Stimulated activated naive CD8-positive, alpha-beta T cell treated with anti-CD3 and anti-CD28 coated beads, Interleukin-15, amount 100 ng/mL, for 72 hours (primary cell): ENCODE data around the gene NDC1.

ENCODE experiments used
- ATAC-seq: fragments of 150-1000 bp; cut with Tn5 transposase; 2 replicates; pipeline ENCODE4 v1.10.0; 2021; ENCODE audit warnings: mild to moderate bottlenecking, moderate library complexity
- DNase-seq, 2 donors: peaks; one replicate each; pipeline ENCODE4 v3.0.0; 2021 to 2022
- H3K27ac Mint-ChIP-seq, 2 donors: one replicate each; pipeline ENCODE4 v1.8.0; 2022; ENCODE audit warnings: mild to moderate bottlenecking in 2 of 2, mixed read lengths in 2 of 2, moderate library complexity in 2 of 2
- H3K27me3 Mint-ChIP-seq: one replicate; pipeline ENCODE4 v1.8.0; 2022; ENCODE audit warnings: mixed read lengths
- H3K4me1 Mint-ChIP-seq: one replicate; pipeline ENCODE4 v1.8.0; 2022; ENCODE audit warnings: mild to moderate bottlenecking, mixed read lengths
- H3K4me3 Mint-ChIP-seq, 2 donors: one replicate each; pipeline ENCODE4 v1.8.0; 2022; ENCODE audit warnings: mild to moderate bottlenecking in 2 of 2, mixed read lengths in 2 of 2, moderate library complexity in 1 of 2
- H3K9me3 Mint-ChIP-seq, 2 donors: one replicate each; pipeline ENCODE4 v1.8.0; 2022; ENCODE audit warnings: mixed read lengths in 2 of 2

The NDC1 gene

DNA sequence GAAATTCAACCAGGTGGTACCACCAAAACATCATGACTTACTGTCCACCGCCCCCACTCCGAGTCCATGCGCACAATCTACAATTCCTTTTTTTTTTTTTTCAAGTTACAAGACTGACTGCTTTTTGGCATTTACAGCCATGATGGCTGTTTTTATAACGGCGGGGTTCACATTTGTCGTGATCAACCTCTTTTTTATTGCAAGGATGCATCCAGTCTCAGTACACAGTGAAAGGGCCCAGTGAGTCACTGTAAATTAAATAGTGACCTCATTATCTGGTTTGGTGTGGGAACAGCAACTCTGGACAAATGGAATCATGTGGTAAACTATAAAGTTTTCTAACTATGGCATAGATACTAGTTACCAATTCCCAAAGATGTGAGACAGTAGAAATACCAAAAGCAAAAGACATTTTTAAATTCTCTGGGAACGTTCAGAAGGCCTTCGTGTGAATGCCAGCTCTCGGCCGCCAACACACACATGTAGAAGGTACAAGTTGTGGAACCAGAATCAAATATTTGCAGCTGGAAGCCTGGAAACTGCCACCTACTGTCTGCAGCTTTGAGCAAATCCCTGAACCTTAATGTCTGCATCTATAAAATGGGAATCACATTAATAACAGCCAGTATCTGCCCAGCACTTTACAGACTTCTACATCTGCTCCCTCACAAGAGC is 104.0 kb downstream of the NDC1 start:
- peaks cover 68% of the 10 kb centered on the region for H3K27me3 Mint-ChIP-seq
- no peaks in the 10 kb centered on the region for H3K4me1 Mint-ChIP-seq
- DNase-seq = no peak
- no peak overlapping the region for H3K4me3 Mint-ChIP-seq
- H3K27ac Mint-ChIP-seq = no peak overlapping the region
- ATAC-seq = no peak
- no peaks in the 10 kb centered on the region for H3K9me3 Mint-ChIP-seq

DNA sequence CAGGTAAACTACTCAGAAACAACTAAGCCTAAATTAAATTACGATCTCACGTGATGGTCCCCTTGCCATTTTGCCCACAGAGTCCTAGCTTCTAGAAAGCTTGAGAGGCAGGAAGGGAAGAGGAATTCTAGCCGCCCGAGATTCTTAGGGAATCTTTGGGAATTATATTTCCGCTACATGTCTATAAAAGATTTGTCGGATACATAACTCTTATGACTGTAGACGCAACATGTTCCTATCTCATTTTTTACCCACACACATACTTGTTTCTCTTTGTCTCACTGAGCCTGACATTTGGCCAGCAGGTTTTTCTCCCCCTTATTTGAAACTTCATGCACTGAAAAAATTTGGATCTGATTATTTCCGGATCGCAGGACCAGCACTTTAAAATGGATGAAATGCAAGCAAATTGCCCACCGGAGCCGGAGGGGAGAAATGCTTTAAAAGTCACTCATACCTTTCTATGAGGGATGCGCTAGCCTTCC is 104.6 kb downstream of the NDC1 start:
- H3K27me3 Mint-ChIP-seq = peaks cover 64% of the 10 kb centered on the region
- no peak overlapping the region for H3K27ac Mint-ChIP-seq
- H3K4me1 Mint-ChIP-seq = no peaks in the 10 kb centered on the region
- no peak for ATAC-seq
- no peak for DNase-seq
- no peaks in the 10 kb centered on the region for H3K9me3 Mint-ChIP-seq
- no peak overlapping the region for H3K4me3 Mint-ChIP-seq

DNA sequence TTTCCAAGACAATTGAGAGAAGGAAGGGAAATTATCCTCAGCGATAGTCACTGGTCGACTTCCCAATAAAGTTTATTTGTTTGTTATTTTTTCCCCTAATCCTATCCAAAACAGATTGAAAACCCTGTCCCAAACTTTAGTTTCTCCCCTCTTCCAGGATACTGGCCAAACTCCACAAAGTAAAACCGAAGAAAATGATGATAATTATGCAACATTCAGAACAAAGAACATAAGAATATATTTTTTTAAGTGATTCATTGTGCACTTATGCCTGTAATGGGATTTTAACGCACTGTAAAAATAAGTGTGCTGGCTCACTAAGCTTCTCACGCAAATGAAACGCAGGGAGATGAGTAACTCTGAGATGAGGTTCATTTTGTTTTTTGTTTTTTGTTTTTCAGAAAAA is 105.2 kb downstream of the NDC1 start:
- ATAC-seq (no peak), DNase-seq (no peak)
- no peak overlapping the region for H3K4me3 Mint-ChIP-seq
- no peaks in the 10 kb centered on the region for H3K9me3 Mint-ChIP-seq
- no peak overlapping the region for H3K27ac Mint-ChIP-seq
- peaks cover 58% of the 10 kb centered on the region for H3K27me3 Mint-ChIP-seq
- no peaks in the 10 kb centered on the region for H3K4me1 Mint-ChIP-seq

DNA sequence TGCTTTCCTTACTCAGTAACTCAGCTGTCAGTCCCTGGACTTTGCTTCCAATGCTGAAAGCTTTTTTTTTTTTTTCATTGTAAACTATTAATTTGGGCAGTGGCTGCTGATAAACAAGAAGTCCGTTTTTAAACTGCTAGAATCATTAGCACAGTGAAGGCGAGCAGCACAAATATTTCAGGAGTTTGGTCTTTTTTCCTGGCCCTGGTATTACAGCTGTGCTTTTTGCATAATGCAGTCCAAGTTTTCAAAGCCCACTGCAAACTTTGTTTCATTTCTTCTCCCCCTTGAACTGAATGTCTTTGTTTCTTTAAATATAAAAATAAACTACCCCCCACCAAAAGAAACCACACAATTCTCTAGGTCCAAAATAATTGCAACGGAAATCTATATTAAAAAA is 105.7 kb downstream of the NDC1 start:
- H3K4me3 Mint-ChIP-seq = no peak overlapping the region
- ATAC-seq = no peak
- peaks cover 55% of the 10 kb centered on the region for H3K27me3 Mint-ChIP-seq
- H3K4me1 Mint-ChIP-seq = no peaks in the 10 kb centered on the region
- no peak for DNase-seq
- no peaks in the 10 kb centered on the region for H3K9me3 Mint-ChIP-seq
- H3K27ac Mint-ChIP-seq = no peak overlapping the region

DNA sequence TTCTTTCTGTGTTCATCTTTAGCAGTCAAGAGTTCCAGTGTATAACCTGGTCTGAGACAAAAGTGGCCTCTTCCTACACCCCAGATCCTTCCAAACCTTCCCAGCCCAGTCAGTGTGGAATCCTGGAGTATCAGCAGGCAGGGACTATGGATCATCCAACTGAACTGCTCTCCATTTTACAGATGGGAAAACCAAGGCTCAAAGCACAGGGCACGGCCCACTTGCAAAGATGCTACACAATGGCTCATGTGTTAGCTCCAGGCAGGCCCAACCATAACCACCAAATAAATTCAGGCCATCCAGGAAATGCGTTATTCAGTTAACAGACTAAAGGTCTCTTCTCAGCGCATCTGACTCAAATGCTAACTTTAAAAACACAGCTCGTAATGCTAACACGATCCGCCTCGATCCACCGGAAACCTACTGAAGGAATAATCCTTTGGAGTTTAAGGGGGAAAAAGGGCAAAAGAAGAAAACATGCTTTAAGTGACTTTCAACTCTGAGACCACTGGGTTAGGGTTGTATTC is 106.3 kb downstream of the NDC1 start:
- H3K9me3 Mint-ChIP-seq = no peaks in the 10 kb centered on the region
- peaks cover 49% of the 10 kb centered on the region for H3K27me3 Mint-ChIP-seq
- DNase-seq (no peak), ATAC-seq (no peak)
- H3K4me3 Mint-ChIP-seq = no peak overlapping the region
- no peaks in the 10 kb centered on the region for H3K4me1 Mint-ChIP-seq
- no peak overlapping the region for H3K27ac Mint-ChIP-seq

DNA sequence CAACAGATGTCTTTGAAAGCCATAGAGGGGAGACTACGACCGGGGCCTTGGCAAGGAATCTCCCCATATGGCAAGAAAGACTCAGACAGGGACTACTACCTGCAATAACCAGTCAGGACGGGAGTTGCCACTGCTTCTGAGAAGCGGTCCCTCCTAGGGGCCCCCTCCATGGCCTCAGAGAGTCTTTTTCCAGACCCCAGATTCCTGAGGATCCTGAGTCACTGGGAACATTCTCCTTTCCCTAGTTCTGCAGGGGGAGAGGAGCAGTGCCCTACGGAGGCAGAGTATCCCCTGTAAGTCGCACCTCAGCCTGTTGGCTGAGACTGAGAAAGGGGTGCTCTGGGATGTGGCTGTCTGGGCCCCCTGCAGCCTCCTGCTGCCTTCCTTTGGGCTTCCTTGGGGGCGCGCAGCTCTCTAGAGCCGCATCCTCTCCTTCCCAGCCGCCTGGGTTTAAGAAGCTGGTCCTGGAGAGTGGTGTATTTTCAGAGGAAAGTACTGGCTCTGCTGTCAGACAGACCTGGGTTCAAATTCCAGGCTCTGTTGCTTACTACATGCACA is 107.0 kb downstream of the NDC1 start:
- DNase-seq (no peak), ATAC-seq (no peak)
- no peak overlapping the region for H3K27ac Mint-ChIP-seq
- H3K9me3 Mint-ChIP-seq = no peaks in the 10 kb centered on the region
- peaks cover 42% of the 10 kb centered on the region for H3K27me3 Mint-ChIP-seq
- no peaks in the 10 kb centered on the region for H3K4me1 Mint-ChIP-seq
- no peak overlapping the region for H3K4me3 Mint-ChIP-seq

DNA sequence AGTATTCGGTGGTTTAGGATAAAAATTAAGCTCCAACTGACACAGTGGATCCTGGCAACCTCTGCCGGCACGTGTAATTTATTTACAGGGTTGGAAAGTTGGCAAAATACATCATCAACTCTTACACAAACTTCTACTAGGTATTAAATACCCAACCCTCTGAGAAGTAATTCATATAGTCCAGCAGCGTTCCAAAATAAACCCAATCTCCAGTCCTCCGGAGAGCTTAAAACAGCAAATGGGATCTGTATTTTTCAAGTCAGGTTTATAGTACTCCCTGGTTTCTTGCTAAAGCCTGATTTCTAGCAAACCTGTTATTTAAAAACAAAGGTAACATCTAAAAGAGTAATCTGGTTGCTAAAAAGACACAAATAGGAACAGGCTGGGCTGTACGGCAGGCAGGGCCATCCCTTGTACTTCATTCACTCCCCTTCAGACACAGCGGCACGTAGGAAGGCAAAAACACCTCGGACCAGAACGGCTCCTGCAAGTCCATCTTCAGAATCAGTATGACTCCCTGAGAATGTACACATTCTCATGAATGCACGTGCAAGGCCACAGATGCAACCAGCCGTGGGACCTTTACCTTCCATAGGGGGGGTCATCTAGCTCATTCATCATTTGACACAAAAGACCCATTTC is 107.8 kb downstream of the NDC1 start:
- DNase-seq = no peak
- no peaks in the 10 kb centered on the region for H3K9me3 Mint-ChIP-seq
- no peaks in the 10 kb centered on the region for H3K4me1 Mint-ChIP-seq
- no peak overlapping the region for H3K4me3 Mint-ChIP-seq
- peaks cover 34% of the 10 kb centered on the region for H3K27me3 Mint-ChIP-seq
- no peak for ATAC-seq
- no peak overlapping the region for H3K27ac Mint-ChIP-seq

DNA sequence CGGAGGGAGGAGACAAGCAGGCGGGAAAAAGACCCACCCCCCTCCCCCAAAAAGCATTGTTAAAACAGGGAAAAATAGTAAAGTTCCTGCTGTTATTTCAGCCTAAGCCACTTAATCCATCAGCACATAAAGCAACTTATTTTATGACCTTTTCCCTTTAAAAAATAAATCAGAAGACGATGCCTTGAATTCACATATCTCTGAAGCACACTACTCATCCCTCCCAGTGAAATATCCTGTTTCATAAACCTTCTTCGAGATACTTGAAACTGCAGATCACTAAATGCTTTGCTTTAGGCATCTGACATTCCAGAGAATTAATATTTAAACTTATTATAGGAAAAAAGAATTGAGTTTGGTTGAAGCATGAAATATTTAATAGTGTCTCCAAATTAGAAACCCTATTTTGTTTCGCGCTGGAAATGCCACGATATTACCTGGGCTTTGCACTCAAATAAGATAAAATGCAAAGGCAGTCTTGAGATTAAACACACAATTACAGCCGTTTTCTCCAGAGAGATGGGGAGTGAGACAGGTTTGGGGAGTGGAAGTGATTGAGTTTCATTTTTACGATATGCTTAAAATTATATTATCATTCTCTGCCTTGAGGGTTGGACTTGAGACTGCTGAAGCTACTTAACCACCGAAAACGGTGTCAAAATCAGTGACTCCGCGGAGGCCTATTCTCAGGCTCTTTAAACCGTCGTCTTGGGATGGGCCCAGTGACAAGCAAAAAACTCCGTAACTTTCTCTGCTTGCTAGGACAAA is 108.5 kb downstream of the NDC1 start:
- ATAC-seq (no peak), DNase-seq (no peak)
- peaks cover 27% of the 10 kb centered on the region for H3K27me3 Mint-ChIP-seq
- H3K4me3 Mint-ChIP-seq = no peak overlapping the region
- H3K4me1 Mint-ChIP-seq = no peaks in the 10 kb centered on the region
- no peaks in the 10 kb centered on the region for H3K9me3 Mint-ChIP-seq
- H3K27ac Mint-ChIP-seq = no peak overlapping the region

DNA sequence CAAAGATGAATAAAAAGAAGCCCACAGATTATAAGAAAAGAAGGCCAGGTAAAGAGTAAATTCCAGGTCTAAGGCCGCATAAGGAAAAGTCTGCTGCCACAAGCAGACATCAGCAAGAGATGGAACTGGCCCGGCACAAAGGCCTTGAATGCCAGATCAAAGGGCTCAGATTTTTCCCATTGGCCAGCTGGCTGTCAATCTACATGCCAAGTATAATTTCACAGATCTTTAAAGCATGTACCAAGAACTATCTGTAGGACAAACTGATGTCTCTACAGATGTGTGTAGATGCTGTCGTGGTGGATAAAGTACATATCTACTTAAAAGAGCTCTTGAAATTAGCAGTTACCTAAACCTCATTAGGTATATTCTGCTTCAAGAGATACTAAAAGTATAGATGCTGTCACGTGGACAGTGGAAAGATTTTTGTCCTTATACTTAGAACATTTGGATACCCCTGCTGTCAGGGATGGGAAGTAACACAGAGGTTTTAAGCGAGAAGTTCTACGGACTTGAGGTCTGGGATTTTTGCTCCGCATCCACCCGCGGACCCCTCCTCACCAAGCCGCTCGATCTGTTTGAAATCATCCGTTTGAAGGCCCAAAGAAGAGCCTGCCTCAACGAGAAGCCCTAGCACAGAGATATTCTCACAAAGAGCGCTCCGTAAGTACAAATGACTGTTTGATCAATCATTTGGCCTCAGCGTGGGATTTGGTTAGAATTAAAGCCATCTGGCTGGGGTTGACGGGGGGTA is 109.2 kb downstream of the NDC1 start:
- Mint-ChIP-seq H3K4me3 (no peak overlapping the region), H3K27me3 (peaks cover 23% of the 10 kb centered on the region), H3K9me3 (no peaks in the 10 kb centered on the region), H3K27ac (no peak overlapping the region), H3K4me1 (no peaks in the 10 kb centered on the region)
- DNase-seq (no peak), ATAC-seq (no peak)

DNA sequence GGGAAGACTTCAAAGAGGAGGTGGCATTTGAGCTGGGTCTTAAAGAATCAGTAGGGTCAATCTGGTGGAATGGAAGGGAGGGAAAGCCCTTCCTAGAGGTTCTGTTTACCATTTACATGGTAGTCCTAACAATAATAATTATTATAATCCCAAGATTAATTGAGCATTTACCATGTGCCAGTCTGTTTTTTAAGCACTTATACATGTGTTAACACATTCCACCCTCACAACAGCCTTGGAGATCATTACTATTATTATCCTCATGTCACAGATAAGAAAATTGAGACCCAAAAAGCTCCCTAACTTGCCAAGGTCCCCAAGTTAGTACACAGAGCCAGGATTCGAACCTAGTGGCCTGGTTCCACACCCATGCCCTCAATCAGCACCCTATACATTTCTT is 109.9 kb downstream of the NDC1 start:
- no peak overlapping the region for H3K27ac Mint-ChIP-seq
- no peak for DNase-seq
- no peak for ATAC-seq
- H3K9me3 Mint-ChIP-seq = no peaks in the 10 kb centered on the region
- H3K4me3 Mint-ChIP-seq = no peak overlapping the region
- H3K4me1 Mint-ChIP-seq = no peaks in the 10 kb centered on the region
- peaks cover 16% of the 10 kb centered on the region for H3K27me3 Mint-ChIP-seq

DNA sequence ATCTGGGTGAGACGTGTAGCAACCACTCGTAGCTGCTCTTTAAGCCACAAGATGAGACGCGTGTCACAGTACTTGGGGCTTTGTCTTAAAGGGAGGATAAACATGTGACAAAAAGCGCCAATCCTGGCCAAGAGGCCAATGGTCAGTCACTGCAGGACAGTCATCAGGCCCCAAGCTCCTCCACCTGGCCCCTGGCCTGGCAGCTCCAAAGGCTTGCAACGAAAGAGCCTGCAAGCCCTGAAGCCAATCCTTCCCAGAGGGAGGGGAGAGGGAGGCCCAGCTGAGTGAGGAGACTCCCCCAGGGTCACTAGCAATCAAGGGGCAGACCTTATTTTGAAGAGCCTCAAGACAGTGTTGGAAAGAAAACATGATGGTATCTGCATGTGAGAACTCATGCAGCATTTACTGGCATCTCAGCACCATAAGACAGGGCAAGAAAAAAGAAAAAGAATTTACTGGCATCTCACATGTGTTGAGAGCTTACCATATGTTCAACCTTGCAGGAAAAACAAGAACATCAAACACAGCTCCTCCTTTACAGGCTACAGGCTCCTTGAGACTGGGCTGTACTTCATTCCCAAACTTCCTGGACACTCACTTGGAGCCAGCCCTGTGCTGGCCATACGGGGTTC is 110.5 kb downstream of the NDC1 start:
- Mint-ChIP-seq H3K27ac (no peak overlapping the region), H3K4me1 (no peaks in the 10 kb centered on the region), H3K4me3 (no peak overlapping the region), H3K27me3 (peaks cover 10% of the 10 kb centered on the region), H3K9me3 (no peaks in the 10 kb centered on the region)
- DNase-seq (no peak), ATAC-seq (no peak)

DNA sequence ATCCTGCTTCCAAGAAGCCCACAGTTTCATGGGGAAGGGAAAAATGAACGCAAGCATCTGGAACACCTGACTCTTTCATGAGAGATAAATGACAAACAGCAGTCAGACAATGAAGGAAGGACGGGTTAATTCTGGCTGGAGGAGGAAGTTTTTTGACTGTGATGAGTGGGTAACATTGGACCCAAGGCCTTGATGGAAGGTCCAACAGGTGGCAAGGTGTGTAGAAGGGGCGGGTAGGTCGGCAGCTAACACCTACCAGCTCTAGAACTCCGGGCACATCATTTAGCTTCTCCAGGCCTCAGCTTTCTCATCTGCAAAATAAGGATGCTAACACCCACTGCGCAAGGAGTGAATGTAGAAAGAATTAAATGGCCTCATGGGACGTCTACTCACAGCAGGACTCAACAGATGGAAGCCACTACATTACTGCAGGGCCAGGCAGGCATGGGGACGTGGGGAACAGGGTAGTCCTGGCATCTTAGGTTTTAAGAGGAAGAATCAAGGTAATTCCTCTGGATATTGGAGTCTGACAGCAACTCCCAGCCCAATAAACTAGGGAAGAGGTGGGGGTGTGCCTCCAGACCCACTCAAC is 112.0 kb downstream of the NDC1 start:
- Mint-ChIP-seq H3K27me3 (no peaks in the 10 kb centered on the region), H3K27ac (no peak overlapping the region), H3K9me3 (no peaks in the 10 kb centered on the region), H3K4me3 (no peak overlapping the region), H3K4me1 (no peaks in the 10 kb centered on the region)
- ATAC-seq (no peak), DNase-seq (no peak)

DNA sequence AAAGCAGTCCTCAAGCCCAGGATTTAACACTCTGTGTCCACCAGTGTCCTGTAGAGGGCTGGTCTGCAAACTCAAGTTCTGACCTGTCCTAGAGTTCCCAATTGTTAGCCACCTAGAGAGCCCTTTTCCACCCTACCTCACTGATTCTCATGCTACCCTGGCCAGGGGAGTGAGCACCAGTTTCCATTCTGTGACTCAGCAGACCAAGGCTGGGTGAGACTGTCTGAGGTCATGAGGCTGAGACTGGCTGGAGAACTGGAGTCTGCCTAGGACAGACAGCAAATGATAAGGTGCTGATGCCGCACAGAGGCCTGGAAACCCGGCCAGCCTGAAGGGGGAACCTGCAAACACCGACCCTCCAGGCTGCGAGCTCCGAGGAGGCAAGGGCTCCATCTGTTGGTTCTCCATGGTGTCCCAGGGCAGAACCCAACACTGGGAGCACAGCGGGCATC is 112.8 kb downstream of the NDC1 start:
- ATAC-seq = no peak
- no peaks in the 10 kb centered on the region for H3K27me3 Mint-ChIP-seq
- no peak overlapping the region for H3K4me3 Mint-ChIP-seq
- H3K4me1 Mint-ChIP-seq = no peaks in the 10 kb centered on the region
- DNase-seq = no peak
- H3K27ac Mint-ChIP-seq = no peak overlapping the region
- no peaks in the 10 kb centered on the region for H3K9me3 Mint-ChIP-seq

DNA sequence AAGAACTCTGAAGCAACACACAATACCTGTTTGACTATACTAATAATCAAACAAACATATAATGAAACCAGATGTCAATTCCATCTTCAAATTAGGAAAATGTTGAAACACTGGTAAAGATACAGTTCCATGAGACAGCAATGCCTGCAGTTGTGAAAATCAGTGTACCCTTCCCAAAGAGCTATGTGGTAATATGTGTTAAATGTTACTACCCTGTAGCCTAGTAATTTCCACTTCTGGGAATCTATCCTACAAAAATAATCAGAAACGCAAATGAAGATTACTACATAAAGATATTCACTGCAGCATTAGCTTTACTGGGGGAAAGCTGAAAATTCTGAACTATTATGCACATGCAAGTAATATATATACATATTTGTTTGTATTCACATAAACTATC is 116.1 kb downstream of the NDC1 start:
- peaks cover 6% of the 10 kb centered on the region for H3K27me3 Mint-ChIP-seq

More for the DNA sequence above, 116.1 kb downstream of the NDC1 start:
- ATAC-seq (no peak), DNase-seq (no peak)
- H3K27ac Mint-ChIP-seq = no peak overlapping the region
- H3K4me3 Mint-ChIP-seq = no peak overlapping the region
- H3K4me1 Mint-ChIP-seq = no peaks in the 10 kb centered on the region
- no peaks in the 10 kb centered on the region for H3K9me3 Mint-ChIP-seq
